ENCODE data around the gene CDH20.

DNA sequence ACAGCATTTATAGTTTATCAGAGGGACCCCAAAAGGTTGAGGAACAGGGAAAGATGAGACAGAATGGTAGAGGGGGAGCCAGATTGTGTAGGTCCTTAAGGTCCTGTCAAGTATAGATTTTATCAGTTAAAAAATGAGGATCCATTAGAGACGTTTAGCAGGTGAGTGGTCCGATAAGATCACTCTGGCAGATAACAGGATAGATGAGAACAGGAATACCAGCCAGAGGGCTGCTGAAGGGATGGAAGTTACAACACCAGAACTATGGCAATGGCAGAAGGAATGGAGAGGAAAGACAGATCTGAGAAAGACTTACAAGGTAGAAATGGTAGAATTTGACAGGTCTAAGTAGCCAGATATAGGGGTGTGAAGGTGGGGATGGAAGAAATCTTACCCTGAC, 141.7 kb downstream of the CDH20 start:
- TF ChIP-seq, protein P1, sequence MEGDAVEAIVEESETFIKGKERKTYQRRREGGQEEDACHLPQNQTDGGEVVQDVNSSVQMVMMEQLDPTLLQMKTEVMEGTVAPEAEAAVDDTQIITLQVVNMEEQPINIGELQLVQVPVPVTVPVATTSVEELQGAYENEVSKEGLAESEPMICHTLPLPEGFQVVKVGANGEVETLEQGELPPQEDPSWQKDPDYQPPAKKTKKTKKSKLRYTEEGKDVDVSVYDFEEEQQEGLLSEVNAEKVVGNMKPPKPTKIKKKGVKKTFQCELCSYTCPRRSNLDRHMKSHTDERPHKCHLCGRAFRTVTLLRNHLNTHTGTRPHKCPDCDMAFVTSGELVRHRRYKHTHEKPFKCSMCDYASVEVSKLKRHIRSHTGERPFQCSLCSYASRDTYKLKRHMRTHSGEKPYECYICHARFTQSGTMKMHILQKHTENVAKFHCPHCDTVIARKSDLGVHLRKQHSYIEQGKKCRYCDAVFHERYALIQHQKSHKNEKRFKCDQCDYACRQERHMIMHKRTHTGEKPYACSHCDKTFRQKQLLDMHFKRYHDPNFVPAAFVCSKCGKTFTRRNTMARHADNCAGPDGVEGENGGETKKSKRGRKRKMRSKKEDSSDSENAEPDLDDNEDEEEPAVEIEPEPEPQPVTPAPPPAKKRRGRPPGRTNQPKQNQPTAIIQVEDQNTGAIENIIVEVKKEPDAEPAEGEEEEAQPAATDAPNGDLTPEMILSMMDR (conservative IDR thresholded peaks at IDR 0.05; ENCODE audit: low read depth, low read length), result no peak
- no peak for TF ChIP-seq EZH2 (IDR thresholded peaks at IDR 0.05; ENCODE audit: low read length, unreplicated experiment)
